Neutrophil (primary cell): ENCODE results near the gene SCN8A.
"Not testable (repeated sequence)": the region's sequence is repeated elsewhere in the genome, so short reads cannot be mapped to it uniquely, and the experiment has no call there.

Experiments
- H3K27ac ChIP-seq: fragments of 200-600 bp; sonication (generic); 2 replicates; pipeline ENCODE4 v1.5.1; 2016; ENCODE audit warnings: mild to moderate bottlenecking, moderate library complexity
- H3K27me3 ChIP-seq: fragments of 200-600 bp; sonication (generic); 2 replicates; pipeline ENCODE4 v1.6.0; 2016; ENCODE audit warnings: mild to moderate bottlenecking
- H3K36me3 ChIP-seq: fragments of 200-600 bp; sonication (generic); 2 replicates; pipeline ENCODE4 v1.5.1; 2017
- H3K4me1 ChIP-seq, 2 experiments: fragments of 200-600 bp in 1 of 2; sonication (generic) in 1 of 2; 1 replicate in 1 of 2; 2 replicates in 1 of 2; pipeline versions ENCODE4 v1.5.1 to v1.6.1; 2013 to 2016; ENCODE audit warnings: low read depth in 1 of 2, low read length in 1 of 2, mild to moderate bottlenecking in 1 of 2, moderate library complexity in 1 of 2; ENCODE audit not compliant: control insufficient read depth in 1 of 2, insufficient read depth in 1 of 2
- H3K4me3 ChIP-seq, 2 experiments: fragments of 200-600 bp in 1 of 2; sonication (generic) in 1 of 2; 1 replicate in 1 of 2; 2 replicates in 1 of 2; pipeline ENCODE4 v1.5.1; 2013 to 2016; ENCODE audit warnings: low read depth in 1 of 2, low read length in 1 of 2, mild to moderate bottlenecking in 1 of 2, moderate library complexity in 1 of 2
- H3K9me3 ChIP-seq: fragments of 200-600 bp; sonication (generic); 2 replicates; pipeline ENCODE4 v1.5.1; 2016
- TF ChIP-seq, protein P1 (sequence below): fragments of 200-600 bp; sonication (generic); IDR thresholded peaks from 2 replicates; pipeline ENCODE4 v1.5.1; 2016; ENCODE audit warnings: antibody characterized with exemption

Gene SCN8A

GRCh38 chr12:51593021-51593420 lies 2.0 kb downstream of the SCN8A start:
- TF ChIP-seq, protein P1, sequence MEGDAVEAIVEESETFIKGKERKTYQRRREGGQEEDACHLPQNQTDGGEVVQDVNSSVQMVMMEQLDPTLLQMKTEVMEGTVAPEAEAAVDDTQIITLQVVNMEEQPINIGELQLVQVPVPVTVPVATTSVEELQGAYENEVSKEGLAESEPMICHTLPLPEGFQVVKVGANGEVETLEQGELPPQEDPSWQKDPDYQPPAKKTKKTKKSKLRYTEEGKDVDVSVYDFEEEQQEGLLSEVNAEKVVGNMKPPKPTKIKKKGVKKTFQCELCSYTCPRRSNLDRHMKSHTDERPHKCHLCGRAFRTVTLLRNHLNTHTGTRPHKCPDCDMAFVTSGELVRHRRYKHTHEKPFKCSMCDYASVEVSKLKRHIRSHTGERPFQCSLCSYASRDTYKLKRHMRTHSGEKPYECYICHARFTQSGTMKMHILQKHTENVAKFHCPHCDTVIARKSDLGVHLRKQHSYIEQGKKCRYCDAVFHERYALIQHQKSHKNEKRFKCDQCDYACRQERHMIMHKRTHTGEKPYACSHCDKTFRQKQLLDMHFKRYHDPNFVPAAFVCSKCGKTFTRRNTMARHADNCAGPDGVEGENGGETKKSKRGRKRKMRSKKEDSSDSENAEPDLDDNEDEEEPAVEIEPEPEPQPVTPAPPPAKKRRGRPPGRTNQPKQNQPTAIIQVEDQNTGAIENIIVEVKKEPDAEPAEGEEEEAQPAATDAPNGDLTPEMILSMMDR = no peak
- H3K4me1 ChIP-seq = peaks cover 10 to 11% of the 10 kb centered on the region in 2 experiments
- H3K36me3 ChIP-seq = no peaks in the 10 kb centered on the region
- H3K27ac ChIP-seq = no peak overlapping the region
- no peaks in the 10 kb centered on the region for H3K9me3 ChIP-seq
- no peak overlapping the region for H3K4me3 ChIP-seq
- H3K27me3 ChIP-seq = peaks cover 99% of the 10 kb centered on the region

- H3K9me3 ChIP-seq = no peaks in the 10 kb centered on the region
- H3K4me3 ChIP-seq = no peak overlapping the region
Observed at GRCh38 chr12:51593539-51593938, 2.5 kb downstream of the SCN8A start.

GRCh38 chr12:51598156-51598555 lies 7.1 kb downstream of the SCN8A start:
- H3K27me3 ChIP-seq = peaks cover 88% of the 10 kb centered on the region
- H3K4me3 ChIP-seq = no peak overlapping the region
- no peaks in the 10 kb centered on the region for H3K36me3 ChIP-seq
- TF ChIP-seq, protein P1 = no peak
- no peaks in the 10 kb centered on the region for H3K4me1 ChIP-seq
- no peak overlapping the region for H3K27ac ChIP-seq
- H3K9me3 ChIP-seq = no peaks in the 10 kb centered on the region

More at GRCh38 chr12:51593539-51593938, 2.5 kb downstream of the SCN8A start:
- peaks cover 10 to 11% of the 10 kb centered on the region in 2 experiments for H3K4me1 ChIP-seq
- peaks cover 99% of the 10 kb centered on the region for H3K27me3 ChIP-seq
- H3K36me3 ChIP-seq = no peaks in the 10 kb centered on the region
- H3K27ac ChIP-seq = no peak overlapping the region
- TF ChIP-seq, protein P1 = no peak

DNA sequence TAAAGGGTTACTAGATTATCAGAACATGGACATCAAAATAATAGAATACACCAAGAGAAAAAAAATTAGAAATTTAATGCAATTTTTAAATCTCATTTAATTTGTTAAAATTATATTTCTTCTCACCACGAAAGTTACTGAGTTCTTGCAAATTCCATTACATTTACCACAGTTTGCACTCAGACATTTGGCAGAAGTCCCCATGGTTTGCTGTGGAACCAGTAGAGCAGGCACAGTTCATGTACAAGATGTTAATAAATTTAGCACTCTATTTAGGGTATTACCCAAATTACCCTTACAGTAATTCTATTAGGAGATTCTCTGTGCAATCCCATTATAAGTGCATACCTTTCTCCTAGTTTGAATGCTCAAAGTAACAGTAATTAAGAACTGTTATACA lies 9.7 kb downstream of the SCN8A start:
- TF ChIP-seq, protein P1 = no peak
- no peaks in the 10 kb centered on the region for H3K9me3 ChIP-seq
- peaks cover 68% of the 10 kb centered on the region for H3K27me3 ChIP-seq
- no peaks in the 10 kb centered on the region for H3K4me1 ChIP-seq
- H3K36me3 ChIP-seq = no peaks in the 10 kb centered on the region
- H3K27ac ChIP-seq = no peak overlapping the region
- H3K4me3 ChIP-seq = no peak overlapping the region

DNA sequence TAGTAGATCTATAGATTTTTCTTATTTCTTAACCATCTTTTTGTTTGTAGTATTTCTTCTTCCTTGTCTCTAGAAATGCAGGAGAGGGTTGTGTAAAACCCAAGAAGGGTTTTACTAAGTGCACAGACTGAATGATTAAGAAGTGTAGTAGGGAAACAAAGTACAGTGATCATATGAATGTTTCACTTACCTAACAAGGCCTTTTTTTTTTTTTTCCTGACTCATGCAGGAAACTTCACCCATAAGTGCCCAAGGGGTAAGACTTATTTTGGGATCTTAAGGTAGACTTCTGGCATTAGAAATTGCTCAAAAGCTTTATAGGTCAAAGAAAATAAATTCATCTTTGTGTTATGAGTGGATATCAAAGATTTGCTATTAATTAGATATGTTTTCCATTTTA lies 10.2 kb downstream of the SCN8A start:
- TF ChIP-seq, protein P1 = no peak
- no peaks in the 10 kb centered on the region for H3K4me1 ChIP-seq
- peaks cover 62% of the 10 kb centered on the region for H3K27me3 ChIP-seq
- no peaks in the 10 kb centered on the region for H3K36me3 ChIP-seq
- H3K4me3 ChIP-seq = no peak overlapping the region
- H3K9me3 ChIP-seq = no peaks in the 10 kb centered on the region
- H3K27ac ChIP-seq = no peak overlapping the region

DNA sequence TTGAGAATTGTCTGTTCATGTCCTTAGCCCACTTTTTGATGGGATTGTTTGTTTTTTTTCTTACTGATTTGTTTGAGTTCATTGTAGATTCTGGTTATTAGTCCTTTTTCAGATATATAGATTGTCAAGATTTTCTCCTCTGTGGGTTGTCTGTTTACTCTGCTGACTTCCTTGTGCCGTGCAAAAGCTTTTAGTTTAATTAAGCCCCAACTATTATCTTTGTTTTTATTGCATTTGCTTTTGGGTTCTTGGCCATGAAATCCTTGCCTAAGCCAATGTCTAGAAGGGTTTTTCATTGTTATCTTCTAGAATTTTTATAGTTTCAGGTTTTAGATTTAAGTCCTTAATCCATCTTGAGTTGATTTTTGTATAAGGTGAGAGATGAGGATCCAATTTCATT lies 14.9 kb downstream of the SCN8A start:
- not testable (repeated sequence) for H3K27ac ChIP-seq, H3K9me3 ChIP-seq, H3K4me1 ChIP-seq, H3K36me3 ChIP-seq, H3K4me3 ChIP-seq
- H3K27me3 ChIP-seq = peaks cover 17% of the 10 kb centered on the region

DNA sequence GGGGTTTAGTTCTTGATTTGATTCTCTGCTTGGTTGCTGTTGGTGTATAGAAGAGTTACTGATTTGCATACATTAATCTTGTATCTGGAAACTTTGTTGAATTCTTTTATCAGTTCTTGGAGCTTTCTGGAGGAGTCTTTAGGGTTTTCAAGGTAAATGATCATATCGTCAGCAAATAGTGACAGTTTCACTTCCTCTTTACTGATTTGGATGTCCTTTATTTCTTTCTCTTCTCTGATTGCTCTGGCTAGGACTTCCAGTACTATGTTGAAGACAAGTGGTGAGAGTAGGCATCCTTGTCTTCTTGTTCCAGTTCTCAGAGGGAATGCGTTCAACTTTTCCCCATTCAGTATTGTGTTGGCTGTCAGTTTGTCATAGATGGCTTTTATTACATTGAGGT lies 16.2 kb downstream of the SCN8A start:
- not testable (repeated sequence) for H3K27ac ChIP-seq, H3K4me3 ChIP-seq, H3K27me3 ChIP-seq, H3K4me1 ChIP-seq, H3K36me3 ChIP-seq, H3K9me3 ChIP-seq
